GM12892 (cell line): ENCODE measurements around the gene ST8SIA1.

ENCODE experiments used
- POLR2A ChIP-seq: IDR thresholded peaks from 2 replicates; pipeline ENCODE4 v1.6.1; 2011; ENCODE audit warnings: low read depth, low read length, control low read depth
- TAF1 ChIP-seq: IDR thresholded peaks from 2 replicates; pipeline ENCODE4 v1.6.1; 2011; ENCODE audit warnings: low read depth, mild to moderate bottlenecking, control low read depth, low read length, borderline replicate concordance

GRCh38 chr12:22366181-22366580 lies 31.7 kb upstream of the ST8SIA1 start:
- TF ChIP-seq POLR2A (no peak), TAF1 (no peak)
